ENCODE measurements around the gene TMEM270.

DNA sequence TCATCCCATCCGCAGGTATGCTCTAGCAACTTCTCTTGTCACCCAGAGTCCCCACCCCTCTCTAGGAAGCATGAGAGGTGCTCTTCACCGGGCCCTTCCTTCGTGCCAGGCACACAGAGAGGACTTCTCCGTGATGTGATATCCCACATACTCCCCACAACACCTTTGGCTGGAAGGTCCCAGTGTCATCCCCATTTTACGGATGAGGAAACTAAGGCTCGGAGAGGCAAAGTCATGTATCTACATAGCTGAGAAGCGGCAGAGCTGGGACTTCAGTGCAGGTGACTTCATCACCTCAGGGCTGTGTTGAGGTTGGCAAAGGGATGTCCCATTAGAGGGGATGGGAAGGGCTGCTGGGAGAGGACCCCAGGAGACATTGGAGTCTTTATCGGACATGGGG, 15.4 kb downstream of the TMEM270 start:
- TF ChIP-seq POLR2A (IDR thresholded peaks at IDR 0.05; ENCODE audit: low read length) = no peak
- no peak for TF ChIP-seq GATA1 (IDR thresholded peaks at IDR 0.05; ENCODE audit: low read depth, low read length)

All from erythroblast (primary cell).